ENCODE data around the gene TNFRSF9.
"Not testable (repeated sequence)": the region's sequence is repeated elsewhere in the genome, so short reads cannot be mapped to it uniquely, and the experiment has no call there.

Gene TNFRSF9
- 5.6 to 7.7 reads per million in 2 donors for total RNA-seq

- no peak for DNase-seq
These were observed at the start of gene TNFRSF9 for GRCh38 chr1:7940745-7941436. Gene TNFRSF9, minus strand, starts transcription at chr1:7940839. Its CDS starts 845 bp downstream, at chr1:7939994.

DNA sequence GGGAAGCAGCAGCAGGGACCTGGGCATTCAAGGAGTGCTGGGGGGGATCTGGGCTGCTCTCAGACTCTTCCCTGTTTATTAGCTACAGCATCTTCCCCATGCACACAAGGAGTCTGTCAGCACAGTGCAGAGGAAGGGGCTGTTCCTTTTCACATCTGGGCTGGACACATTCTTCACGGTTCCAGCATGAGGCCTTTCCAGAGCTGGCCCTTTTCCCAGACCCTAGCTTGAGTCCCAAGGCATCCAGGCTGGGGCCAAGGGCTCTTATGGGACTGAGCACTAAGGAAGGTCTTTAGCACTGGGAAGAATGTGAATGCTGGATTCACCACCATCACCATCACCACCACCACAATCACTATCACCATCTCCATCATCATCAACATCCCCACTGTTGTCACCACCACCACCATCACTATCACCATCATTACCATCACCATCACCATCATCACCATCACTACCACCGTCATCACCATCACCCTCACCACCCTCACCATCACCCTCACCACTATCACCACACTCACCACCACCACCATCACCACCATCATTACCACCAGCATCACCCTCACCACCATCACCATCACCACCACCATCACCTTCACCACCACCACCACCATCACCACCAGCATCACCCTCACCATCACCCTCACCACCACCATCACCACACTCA, 49.3 kb upstream of the TNFRSF9 start:
- DNase-seq: no peak

DNA sequence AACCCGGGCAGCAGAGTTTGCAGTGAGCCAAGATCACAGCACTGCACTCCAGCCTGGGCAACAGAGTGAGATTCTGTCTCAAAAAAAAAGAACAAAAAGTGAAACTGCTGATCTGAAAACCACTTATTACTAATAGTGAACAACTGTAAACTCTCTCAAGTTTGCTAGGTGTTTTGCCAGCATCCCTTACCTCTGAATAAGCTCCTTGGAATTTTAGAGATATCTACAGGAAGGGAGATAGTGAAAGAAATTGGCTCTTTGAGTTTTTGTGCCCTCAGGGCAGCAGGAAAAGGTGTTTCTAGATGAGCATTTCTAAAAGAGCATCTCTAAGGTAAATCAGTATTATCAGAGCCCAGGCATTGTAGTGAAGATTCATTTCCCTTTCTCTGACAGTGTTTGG, 47.9 kb upstream of the TNFRSF9 start:
- DNase-seq: no peak

GRCh38 chr1:7987528-7987927, 46.9 kb upstream of the TNFRSF9 start:
- DNase-seq: no peak

GRCh38 chr1:7985851-7986612, 45.4 kb upstream of the TNFRSF9 start:
- DNase-seq: no peak

DNA sequence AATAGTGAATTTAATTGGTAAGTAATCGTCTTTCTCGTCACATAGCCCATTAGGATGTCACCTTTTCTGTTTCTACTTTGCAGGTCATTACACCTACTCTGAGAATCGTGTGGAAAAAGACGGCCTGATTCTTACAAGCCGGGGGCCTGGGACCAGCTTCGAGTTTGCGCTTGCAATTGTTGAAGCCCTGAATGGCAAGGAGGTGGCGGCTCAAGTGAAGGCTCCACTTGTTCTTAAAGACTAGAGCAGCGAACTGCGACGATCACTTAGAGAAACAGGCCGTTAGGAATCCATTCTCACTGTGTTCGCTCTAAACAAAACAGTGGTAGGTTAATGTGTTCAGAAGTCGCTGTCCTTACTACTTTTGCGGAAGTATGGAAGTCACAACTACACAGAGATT, 44.2 kb upstream of the TNFRSF9 start:
- DNase-seq: no peak

DNA sequence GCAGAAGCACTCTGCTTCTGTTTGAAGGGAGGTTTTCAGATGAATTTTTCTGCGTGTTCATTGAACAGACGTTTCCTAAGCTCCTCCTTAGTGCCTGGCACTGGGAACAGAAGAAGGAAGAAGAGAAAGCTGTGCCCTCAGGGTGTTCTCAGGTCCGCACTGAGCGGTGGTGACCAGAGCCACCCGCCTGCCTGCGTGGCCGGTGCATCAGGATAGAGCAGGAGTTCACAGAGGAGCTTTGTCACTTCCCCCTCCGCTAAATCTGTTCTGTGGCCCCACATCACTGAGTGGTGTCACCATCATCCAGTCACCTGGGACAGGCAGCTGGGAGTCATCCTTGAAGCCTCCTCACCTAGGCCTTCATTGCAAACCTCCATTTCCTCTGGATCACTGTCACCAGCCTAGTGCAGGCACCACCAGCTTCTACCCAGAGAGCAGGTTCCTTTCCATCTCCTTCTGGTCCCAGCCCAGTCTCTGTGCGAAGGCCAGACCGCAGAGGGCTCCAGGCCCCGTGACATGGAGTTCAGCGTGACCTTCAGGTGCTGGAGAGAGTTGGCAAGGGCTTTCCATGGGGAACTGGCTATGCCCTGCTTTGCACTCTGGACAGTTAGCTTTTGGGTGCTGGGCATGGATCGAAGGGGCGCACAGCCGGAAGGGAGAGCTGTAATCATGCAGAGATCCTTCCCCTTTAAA, 42.6 kb upstream of the TNFRSF9 start:
- no peak for DNase-seq

DNA sequence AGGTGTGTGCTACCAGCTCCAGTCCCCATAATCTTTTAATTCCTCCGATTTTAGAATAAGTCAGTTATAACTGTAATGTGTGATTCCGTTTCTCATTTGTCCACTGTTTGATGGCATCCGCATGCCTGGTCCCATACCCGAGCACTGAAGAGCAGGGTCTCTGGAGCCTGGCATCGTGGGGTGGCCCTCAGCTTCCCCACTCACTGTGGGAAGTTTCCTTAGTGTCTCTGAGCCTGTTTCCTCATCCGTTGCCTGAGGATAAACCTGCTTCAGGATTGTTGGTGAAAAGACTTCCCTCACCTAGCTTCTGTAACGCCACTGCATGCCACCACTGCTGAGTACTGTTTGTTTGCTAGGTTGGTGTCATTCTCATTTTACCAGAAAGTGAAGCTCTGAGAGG, 40.3 kb upstream of the TNFRSF9 start:
- DNase-seq: no peak

GRCh38 chr1:7975212-7975865, 34.7 kb upstream of the TNFRSF9 start:
- DNase-seq: no peak

GRCh38 chr1:7973086-7973485, 32.4 kb upstream of the TNFRSF9 start:
- no peak for DNase-seq

GRCh38 chr1:7972285-7972684, 31.6 kb upstream of the TNFRSF9 start:
- no peak for DNase-seq

- no peak for DNase-seq
These were observed 30.4 kb upstream of the TNFRSF9 start for GRCh38 chr1:7971024-7971423.

GRCh38 chr1:7970246-7970645, 29.6 kb upstream of the TNFRSF9 start:
- no peak for DNase-seq

DNA sequence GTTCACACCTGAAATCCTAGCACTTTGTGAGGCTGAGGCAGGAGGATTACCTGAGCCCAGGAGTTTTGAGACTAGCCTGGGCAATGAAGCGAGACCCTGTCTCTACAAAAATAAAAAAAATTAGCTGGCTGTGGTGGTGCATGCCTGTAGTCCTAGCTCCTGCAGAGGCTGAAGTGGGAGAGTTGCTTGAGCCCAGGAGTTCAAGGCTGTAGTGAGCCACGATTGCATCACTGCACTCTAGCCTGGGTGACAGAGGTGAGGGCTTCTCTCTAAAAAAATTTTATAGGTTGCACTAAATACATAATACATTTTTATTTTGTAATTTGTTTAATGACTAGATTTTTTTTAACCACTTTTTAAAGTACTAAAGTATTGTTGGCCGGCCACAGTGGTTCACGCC, 27.0 kb upstream of the TNFRSF9 start:
- DNase-seq: no peak

GRCh38 chr1:7967196-7967595, 26.6 kb upstream of the TNFRSF9 start:
- DNase-seq: no peak

DNA sequence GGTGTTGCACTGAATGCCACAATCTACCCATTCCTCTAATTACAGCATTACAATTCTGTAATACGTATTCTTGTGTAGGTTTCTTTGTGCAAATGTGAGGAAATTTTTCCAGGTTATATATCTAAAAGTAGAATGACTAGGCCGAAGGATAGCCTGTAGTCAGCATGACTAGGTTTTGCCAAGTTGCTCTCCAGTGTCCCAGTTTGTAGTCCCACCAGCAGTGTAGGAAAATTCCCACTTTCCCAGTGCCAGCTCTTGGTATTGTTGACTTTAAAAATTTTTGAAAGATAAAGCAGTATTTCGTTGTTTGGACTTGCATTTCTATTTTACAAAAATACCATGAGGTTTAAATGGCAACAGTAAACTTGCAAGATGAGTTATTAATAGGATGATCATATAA, 23.8 kb upstream of the TNFRSF9 start:
- no peak for DNase-seq

DNA sequence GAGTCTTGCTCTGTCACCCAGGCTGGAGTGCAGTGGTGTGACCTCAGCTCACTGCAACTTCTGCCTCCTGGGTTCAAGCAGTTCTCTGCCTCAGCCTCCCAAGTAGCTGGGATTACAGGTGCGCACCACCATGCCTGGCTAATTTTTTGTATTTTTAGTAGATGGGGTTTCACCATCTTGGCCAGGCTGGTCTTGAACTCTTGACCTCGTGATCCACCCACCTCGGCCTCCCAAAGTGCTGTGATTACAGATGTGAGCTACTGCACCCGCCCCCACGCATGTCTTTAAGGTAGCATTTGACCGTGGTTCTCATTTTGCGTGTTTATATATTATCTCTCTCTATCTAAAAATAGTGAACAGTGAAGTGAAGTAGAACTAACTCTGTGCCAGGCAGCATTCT, 23.2 kb upstream of the TNFRSF9 start:
- not testable (repeated sequence) for DNase-seq

GRCh38 chr1:7963378-7963730, 22.7 kb upstream of the TNFRSF9 start:
- not testable (repeated sequence) for DNase-seq

GRCh38 chr1:7962636-7963377, 22.2 kb upstream of the TNFRSF9 start:
- no peak for DNase-seq

DNA sequence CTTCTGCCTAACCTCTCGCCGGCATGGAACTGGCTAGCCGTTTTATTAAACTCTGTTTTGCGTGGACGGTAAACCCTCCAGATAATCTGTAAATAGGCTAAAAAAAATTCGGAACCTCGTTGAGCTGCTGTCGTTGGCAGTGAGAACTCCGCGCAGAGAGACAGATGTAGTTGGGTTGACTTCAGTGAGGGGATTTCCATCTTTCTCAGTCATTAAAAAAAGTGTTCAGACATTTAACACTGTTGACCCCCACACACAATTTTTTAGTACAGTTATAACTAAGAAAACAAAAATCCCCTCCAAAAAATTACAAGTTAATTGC, 21.3 kb upstream of the TNFRSF9 start:
- no peak for DNase-seq

DNA sequence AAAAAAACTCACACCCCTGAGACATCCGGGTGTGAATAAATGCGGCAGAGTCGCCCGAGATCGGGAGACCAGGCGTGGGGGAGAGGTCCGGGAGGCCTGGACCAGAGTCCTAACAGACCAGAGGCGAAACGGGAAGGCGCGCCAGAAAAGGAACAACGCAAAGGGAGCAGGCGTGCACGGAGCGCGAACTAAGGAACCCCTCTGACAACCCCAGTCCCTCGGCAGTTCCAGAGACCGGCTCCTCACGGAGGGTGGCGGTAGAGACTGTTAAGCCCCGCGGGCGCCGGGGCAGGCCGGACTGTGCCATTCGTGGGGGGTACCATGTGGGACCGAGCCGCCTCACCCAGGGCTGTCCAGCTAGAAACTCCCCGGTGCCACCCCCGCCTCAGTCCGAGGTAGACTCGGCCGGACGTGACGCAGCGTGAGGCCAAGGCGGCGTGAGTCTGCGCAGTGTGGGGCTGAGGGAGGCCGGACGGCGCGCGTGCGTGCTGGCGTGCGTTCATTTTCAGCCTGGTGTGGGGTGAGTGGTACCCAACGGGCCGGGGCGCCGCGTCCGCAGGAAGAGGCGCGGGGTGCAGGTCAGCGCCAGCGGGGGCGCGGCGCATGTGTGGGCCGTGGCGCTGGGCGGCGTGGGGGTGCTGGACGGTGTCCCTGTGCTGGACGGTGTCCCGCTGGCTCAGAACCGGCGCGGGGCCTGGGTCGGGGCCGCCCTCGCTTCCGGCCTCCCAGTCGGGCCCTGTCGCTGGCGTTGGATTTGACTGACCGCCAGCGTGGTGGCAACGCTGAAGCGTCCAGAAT, 20.8 kb upstream of the TNFRSF9 start, which contains the start of gene PARK7:
Gene PARK7 (plus strand): TSS at position 496 of the 798 bp plus-strand sequence. CDS start 1,075 bp downstream, outside the sequence.
- peak; percentile 99 for DNase-seq

Measured in activated gamma-delta T cell (primary cell).